Kidney tubule cell (primary cell): ENCODE data around the gene MAP3K7.
"Not testable (repeated sequence)": the region's sequence is repeated elsewhere in the genome, so short reads cannot be mapped to it uniquely, and the experiment has no call there.

ENCODE experiments used
- DNase-seq: peaks from one replicate; pipeline ENCODE4 v3.0.0-alpha.2; 2018; ENCODE audit warnings: low spot score

MAP3K7 gene

DNA sequence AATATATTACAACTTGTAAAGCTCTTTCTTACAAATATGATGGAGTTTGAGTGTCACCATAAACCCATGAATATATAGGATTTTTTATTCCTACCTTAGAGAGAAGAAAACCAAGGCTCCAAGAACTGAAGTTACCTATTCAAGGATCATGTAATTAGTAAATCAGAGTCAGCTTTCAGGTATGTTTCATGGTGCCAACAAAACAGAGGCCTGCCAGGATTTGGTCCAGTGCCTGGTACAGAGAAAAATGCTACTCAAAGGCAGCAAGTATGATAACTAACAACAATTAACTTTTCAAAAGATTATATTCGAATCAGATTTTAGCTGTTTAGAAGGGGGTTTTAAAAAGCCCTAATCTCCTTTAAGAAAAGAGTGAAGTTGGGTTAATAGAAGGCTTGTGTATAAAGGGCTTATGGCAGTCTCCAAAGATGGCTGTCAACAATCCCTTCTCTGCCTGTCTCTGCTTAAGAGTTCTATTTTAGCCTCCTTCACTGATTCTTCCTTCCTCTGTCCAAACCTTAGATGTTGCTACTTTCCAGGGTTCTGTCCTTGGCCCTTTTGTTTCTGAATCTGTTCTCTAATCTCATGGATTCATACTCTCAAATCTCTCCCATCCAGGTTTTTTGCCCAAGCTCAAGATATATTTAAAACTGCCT is 7.8 kb downstream of the MAP3K7 start:
- peak; percentile 26 for DNase-seq

DNA sequence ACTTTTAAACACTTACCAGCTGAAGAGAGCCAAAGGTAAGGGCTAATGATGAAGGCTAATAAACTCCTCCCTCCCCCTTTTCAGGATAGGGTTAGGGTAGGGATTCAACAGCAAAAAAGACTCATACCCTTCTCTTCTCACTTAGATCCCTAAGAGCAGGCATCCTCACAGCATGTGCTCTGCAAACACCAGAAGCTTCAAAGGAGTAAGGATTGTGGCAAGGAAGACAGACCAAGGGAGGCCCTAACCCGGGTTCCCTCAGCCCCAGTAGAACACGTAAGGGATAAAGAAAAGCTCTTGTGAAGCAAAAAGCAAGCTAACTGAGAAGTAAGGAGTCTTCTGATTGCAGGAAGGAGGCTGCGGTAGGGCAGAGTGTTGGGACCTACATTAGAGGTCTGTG is 11.6 kb downstream of the MAP3K7 start:
- no peak for DNase-seq

DNA sequence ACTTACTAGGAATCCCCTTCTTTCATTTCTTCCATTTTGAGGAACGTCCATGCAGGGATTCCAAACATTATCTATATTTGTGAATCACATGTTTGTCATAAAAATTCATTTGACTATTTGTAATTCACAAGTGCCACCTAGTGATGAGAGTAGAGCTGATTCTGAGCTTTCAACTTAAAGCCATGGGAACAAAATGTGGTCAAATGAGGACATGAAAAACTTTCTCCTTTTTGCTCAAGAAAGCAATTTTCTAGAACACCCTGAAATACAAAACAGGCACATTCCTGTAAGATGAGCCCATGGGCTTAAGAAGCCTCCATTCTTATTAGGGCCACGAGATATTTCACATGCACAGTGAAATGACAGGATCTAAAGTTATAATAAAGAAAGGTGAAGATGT is 12.3 kb downstream of the MAP3K7 start:
- no peak for DNase-seq

DNA sequence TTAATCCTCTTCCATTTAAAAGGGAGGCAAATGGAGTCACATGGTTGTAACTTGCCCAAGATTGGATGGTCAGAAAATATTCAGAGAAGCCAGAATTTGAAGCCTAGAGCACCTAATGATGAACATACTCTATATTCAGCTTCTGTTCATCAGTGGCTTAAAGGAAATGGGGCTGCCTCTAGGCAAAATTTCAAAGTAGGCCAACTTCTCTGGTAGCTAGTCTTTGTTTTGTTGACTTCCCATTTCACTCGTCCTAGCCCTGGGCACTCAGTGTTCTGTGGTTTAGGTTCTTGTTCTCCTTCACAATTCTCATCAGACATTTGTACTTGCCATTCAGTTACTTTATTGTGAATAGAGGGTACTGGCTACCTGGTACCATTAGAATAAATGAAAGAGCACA is 13.2 kb downstream of the MAP3K7 start:
- DNase-seq = no peak

DNA sequence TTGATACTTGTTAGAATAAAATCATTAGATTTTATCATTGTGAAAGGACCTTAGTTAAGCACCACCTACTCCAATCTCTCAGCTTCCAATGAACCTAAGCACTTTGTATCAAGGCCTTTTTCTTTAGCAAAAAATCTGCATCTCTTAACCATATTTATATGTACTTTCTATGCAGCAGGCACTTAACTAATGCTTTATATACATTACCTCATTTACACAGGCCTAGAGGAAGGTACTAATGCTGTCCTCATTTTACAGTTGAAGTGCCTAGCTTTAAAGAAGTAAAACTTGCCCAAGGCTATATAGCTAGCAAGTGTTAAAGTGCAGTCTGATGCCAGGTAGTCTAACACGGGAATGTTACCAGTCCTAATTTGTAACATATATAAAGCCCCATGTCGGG is 14.0 kb downstream of the MAP3K7 start:
- no peak for DNase-seq

DNA sequence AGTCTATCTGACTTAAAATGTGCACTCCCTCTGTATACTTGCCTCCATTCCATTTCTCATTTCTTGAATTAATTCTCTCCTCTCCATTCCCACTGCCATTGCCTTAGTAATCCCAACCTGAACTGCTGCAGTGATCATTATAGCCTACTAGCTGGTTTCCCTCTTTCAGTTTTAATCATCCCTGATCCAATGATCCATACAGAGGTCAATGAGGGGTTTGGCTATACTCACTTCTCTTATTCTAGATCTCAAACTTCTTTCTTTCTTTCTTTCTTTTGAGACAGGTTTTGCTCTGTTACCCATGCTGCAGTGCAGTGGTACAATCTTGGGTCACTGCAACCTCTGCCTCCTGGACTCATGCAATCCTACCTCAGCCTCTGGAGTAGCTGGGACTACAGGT is 17.6 kb downstream of the MAP3K7 start:
- DNase-seq = no peak

DNA sequence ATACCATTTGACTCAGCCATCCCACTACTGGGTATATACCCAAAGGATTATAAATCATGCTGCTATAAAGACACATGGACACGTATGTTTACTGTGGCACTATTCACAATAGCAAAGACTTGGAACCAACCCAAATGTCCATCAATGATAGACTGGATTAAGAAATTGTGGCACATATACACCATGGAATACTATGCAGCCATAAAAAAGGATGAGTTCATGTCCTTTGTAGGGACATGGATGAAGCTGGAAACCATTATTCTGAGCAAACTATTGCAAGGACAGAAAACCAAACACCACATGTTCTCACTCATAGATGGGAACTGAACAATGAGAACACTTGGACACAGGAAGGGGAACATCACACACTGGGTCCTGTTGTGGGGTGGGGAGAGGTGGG is 19.2 kb downstream of the MAP3K7 start:
- not testable (repeated sequence) for DNase-seq

DNA sequence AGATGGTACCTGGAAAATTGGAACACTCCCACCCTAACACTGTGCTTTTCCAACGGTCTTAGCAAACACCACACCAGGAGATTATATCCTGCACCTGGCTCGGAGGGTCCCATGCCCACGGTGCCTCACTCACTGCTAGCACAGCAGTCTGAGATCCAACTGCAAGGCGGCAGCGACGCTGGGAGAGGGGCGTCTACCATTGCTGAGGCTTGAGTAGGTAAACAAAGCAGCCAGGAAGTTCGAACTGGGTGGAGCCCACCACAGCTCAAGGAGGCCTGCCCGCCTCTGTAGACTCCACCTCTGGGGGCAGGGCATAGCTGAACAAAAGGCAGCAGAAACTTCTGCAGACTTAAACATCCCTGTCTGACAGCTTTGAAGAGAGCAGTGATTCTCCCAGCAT is 24.5 kb downstream of the MAP3K7 start:
- DNase-seq = not testable (repeated sequence)

DNA sequence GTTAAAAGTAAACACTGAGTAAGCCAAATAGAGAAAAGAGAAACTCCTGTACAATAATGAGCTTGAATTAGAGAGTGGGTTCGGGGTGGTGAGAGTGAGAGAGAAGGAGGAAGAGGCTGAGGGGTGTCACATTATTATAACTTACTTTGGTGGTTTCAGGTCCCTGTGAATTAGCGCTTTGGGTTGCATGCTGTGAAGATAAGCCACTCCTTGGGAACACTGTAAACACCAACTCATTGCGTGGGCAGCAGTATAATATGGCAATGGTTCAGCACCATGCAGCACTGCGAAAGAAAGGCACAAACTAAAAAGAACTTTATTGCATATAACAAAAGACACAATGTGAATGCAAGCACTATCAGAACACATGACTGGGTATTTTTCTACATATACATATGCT is 26.9 kb downstream of the MAP3K7 start:
- no peak for DNase-seq

DNA sequence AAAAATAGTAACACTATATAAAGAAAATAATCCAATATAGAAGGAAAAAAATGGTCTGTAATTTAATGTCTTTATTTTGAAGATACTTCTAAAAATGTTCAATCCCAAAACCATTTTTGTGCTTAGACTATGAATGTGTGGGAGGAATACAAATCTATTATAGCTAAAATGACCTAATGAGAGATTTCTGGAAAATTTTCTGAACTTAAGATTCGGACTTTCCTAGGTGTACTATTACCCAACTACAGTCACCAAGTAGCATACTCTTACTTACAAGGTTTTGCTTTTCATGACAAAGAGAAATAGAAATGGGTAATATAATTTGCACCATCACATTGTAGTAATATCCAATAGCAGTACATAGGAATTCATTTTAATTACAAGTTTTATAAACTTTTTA is 29.9 kb downstream of the MAP3K7 start:
- no peak for DNase-seq

DNA sequence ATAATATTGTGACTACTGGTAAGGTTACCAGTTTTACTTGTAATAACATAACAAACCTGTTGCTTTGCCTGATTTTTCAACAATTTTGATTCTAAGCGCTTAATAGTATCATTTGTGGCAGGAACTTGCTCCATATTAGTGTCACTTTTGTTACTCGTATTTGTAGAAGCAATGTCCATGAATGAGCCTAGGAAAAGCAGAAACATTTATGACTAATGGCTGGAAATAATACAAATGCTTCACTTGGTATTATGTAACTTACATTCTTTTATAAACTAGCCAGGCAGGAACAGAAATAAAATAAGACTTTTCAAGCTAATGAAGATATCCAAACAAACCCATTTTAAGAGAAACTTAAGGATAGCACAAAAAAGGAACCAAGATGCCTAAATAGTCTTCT is 38.9 kb downstream of the MAP3K7 start:
- DNase-seq = no peak

DNA sequence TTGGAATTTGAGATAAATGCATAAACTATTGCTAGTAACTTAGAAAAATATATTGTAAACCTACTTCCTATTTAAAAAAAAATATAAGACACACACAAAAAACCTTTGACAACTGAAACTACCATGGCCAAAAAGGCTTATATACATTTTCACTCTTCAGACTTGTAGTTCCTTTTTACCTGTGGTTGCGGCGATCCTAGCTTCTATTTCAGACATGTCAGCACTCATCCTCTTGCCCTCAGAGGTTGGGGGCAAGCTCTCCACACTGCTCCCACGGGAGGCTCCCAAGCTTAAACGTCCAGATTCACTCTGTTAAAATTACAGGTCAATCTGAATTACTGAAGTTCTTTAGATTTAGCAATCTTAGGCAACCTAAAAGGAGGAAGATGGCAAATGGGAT is 39.8 kb downstream of the MAP3K7 start:
- no peak for DNase-seq

DNA sequence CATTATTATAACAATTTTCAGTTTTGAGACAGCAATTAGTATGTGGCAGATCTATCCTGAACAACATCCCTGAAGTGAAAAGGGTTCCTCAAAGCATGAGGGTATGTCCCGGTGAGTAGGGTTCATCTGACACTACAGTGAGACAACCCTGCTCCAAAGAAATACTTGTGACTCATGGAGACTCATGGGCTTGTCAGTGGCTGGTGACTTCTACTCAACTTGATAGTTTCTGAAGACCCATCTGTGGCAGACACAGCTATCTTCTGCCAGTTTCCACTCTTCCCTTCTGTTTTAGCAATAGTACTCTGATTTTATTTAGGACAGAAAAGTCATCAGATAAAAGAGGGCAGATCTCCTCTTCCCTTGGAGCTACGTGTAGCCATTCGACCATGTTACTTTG is 41.4 kb downstream of the MAP3K7 start:
- no peak for DNase-seq

DNA sequence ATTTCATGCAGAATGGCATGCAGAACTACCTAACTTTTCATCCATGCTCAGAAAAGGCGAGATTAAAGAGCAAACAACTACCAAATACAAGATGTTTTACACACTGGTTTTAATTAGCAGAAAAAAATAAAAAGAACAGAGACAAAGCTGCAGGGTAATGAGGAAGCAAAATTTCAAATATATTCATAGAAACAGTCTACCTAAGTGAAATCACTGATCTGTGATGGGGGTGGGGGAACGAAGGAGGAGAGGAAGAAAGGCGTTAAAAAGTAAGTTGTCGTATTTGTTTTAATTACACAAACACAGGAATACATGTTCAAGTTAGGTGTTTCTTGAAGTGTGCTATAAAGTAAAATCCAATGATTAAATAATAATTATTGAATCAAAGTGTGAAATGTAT is 42.1 kb downstream of the MAP3K7 start:
- no peak for DNase-seq

DNA sequence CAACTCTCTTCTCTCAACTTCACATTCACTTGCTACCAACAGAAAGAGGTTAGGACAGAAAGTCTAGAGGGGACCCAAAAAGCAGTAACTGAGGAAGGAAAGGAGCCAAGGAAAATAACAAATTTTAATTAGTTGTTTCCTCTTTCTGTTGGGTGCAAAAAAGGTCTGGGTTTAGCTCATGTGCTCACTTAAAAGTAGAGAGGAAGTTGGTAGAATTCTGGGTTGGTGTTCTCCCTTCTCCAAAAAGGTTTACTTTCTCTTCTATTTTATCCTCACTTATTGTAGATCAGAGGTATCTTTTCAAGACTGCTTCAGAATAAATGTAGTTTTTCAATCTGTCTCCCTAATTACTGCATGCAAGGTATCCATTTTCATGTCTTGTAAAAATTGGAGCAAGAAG is 42.8 kb downstream of the MAP3K7 start:
- DNase-seq = no peak

DNA sequence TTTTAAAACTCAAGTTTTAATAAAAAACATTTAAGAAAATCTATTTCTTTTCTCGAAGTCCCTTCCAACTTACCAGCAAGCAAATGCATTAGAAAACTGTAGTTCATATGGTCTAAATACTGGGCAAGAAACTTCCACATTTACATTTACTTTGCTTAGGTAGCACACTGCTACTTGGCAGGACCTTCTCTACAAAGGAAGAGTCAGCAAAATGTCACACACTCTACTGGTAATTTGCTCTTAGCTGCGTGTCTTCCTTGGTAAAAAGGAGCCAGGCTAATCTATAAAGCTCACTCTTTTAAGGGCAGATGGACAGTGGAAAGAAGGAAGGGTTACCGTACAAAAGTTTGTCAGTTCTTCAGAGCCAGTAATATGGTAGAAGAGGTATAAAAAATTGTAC is 45.7 kb downstream of the MAP3K7 start:
- DNase-seq = no peak

DNA sequence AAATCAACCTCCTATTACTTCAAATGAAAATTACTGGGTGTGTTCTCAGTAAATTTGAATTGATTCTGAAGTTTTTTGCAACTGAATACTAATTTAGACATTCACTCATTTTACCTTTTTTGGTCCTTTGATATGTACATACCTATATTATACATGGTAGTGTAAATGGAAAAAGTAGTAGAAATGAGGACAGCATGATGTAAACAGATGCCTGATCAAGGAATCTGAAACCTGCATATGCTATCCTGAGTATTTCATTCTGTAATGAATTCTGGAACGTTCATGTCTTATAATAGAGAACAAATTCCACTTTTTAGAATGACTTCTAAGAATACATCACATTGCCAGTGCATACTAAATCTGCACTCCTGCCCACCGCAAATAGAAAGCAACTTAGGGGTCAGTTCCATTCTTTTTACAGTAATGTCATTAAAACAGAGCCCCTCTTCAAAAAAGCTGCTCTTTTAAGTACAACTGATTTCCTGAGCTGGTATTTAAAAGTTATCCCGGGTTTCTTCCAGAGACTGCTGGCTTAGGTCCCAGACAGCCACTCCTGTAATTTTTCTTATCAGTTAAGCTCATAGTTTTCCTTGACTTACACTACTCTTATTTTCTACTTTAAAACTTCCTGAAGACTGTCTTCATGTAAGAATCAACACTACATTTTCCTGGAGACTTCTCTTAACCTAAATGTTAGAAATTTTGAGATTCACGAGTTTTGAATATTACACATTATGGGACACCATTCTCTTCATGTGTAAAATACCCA is 48.4 kb downstream of the MAP3K7 start:
- no peak for DNase-seq

DNA sequence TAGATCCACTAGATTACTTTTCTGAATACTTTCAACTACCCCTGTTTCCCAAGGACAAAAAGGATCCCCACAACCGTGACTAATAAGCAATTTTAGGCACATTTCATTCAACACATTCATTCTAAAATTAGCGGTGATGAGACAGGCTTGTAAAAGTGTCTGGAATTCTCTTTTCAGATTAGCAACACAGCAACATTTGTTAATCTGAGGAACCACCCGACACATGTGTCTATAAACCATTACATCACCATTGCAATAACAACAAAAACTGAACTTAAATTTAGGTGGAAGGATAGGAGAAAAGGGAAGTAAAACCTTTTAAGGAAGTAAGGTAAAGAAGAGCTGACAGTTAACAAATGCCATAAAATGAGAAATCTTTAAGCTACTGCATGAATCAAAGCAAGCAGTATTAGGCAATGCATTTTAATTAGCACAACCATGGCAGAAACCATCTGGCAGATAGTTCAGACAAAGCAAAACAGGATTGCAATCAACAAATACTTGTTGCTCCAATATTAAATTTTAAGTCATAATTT is 49.1 kb downstream of the MAP3K7 start:
- no peak for DNase-seq

DNA sequence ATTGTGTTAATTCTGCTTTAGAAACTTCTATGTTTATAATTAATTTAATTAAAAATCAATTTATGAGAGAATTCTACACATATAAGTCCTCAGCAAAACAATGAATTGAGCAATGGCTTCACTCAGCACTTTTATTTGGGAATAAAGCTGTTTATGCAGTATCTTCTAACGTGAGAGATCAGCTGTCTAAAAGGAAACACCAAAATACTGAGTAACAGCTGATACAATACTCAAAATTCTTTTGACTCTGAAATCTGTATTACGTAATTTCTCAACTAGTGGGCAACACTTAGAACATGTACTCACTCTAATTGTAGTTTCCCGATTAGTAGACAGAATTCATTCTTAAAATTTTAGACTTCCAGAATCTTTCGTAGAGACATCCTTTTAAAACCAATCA is 49.8 kb downstream of the MAP3K7 start:
- DNase-seq = no peak

DNA sequence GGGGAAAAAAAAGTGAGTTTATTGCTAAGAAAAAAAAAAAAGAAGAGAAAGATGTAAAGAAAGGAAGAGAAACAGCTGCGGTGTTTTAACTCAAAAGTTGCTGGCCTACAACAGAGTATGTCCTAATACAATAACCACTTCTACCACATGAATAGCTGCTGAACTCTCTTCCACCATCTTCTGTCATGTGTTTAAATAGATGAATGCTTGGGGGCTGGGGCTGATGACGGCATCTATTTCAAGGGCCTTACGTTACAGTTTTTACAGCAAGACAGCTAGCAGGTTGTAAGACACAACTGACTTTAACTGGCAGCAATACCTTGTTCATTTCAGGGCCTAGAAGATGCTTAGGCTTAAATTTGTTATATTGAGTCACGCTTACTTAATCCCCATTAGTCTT is 50.4 kb downstream of the MAP3K7 start:
- no peak for DNase-seq

DNA sequence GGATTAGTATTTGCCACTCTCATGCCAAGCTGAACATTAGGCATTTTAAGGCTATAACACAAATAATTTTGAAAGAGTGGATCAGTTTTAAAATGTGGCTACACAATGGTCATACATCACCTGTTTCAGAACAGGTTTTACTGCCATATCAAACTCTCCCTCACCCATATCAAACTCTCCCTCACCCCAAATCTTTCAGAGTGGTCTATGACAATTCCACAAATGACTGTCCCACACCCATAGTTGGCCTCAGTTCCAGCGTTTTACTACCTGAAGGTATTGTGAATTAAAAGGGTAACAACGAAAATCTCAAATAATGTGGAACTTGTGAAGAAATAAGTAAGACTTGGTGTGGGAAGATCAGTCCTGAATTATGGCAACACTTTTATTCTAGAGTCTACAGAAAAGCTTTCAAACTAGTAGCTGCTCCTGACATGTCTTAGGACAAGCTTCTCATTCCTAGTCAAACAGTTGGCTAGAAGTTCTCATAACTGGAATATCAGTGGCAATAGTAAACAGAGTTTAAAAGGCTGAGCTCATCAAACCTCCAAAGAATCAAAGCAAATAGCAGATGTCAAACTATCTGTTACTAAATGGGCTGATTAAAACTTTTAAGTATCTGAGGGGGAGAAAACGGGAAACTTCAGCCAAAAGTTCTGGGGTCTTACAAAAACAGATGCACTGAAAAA is 52.4 kb downstream of the MAP3K7 start:
- DNase-seq = no peak

DNA sequence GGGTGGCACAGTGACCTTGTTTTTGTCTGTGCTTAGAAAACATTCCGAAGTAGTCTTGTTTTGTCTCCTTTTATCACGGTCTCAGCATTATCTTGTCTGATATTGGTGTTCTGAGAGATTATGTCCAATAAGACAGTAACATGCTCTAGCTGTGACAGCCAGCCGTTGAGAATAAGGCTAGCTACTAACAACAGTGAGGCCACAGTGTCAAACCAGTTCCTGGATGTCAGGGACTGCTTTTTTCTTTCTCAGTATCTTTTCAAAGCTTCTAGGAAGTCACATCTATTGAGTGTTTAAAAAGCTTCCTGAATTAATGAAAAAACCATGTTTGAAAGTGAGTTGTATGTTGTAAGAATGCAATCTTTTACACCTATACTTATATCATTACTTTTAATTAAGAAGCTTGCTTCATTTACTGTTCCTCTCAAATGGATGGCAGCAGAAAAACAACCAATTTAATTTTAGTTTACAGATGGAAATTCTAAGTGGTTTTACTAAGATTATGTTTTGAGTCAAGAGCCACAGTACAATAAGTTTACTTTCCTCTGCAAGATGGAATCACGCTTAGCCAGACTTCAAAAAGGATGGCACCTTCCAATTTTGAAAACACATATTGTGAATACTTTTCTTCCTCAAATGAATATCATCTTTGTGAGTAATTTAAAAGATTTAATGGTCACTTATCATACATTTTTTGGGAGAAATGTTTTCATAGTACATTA is 53.1 kb downstream of the MAP3K7 start:
- DNase-seq = no peak

DNA sequence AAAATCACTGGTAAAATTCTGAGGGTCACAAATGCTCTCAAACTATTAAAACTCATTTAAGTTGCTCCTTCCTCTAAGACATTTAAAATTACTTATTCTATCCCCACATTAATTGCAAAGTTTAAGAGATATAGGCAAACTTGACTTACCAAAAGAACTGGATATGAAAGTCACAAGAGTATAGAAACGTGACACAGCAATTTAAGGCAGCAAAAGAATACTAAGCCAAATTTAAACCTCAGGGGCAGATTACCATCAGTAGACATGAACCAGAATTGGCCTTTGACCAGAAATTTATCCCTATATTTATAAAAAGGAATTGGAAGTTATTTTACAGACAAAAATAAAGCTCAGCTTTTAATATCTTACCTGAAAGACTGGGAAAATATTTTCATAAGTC is 56.0 kb downstream of the MAP3K7 start:
- no peak for DNase-seq
